ENCODE results near the gene DYNC1I1. TPM values are rescaled to one million over a fixed set of nuclear protein-coding genes. Genes with fewer than 3 reads are reported as not detected.

DYNC1I1 gene
- total and polyA plus RNA-seq, 2 donors (not counting 1 experiment from before 2014, with no cell fraction given) = 0.17 to 0.30 TPM

GRCh38 chr7:96069401-96069800, 297.0 kb downstream of the DYNC1I1 start:
- no peak overlapping the region for H3K27ac ChIP-seq (ENCODE audit: insufficient read depth, low read length)
- no peak overlapping the region for H3K4me2 ChIP-seq (ENCODE audit: extremely low read depth, insufficient read depth, low read length)
- no peaks in the 10 kb centered on the region for H4K20me1 ChIP-seq (ENCODE audit: control insufficient read depth, extremely low read depth, insufficient read depth, low read length)
- no peak overlapping the region for H3K9ac ChIP-seq (ENCODE audit: insufficient read depth, low read length)
- DNase-seq (ENCODE audit: low read depth in 2 of 2) = no peak
- H3K4me3 ChIP-seq (replicated peaks in 1 of 4; ENCODE audit: control extremely low read depth in 1 of 4, insufficient read depth in 1 of 4, low read depth in 3 of 4, low read length in 4 of 4) = no peak overlapping the region
- H3K9me3 ChIP-seq (ENCODE audit: control insufficient read depth, insufficient read depth, low read depth, low read length) = no peaks in the 10 kb centered on the region
- no peak overlapping the region for H2AFZ ChIP-seq (ENCODE audit: low read length)
- TF ChIP-seq, protein P1, sequence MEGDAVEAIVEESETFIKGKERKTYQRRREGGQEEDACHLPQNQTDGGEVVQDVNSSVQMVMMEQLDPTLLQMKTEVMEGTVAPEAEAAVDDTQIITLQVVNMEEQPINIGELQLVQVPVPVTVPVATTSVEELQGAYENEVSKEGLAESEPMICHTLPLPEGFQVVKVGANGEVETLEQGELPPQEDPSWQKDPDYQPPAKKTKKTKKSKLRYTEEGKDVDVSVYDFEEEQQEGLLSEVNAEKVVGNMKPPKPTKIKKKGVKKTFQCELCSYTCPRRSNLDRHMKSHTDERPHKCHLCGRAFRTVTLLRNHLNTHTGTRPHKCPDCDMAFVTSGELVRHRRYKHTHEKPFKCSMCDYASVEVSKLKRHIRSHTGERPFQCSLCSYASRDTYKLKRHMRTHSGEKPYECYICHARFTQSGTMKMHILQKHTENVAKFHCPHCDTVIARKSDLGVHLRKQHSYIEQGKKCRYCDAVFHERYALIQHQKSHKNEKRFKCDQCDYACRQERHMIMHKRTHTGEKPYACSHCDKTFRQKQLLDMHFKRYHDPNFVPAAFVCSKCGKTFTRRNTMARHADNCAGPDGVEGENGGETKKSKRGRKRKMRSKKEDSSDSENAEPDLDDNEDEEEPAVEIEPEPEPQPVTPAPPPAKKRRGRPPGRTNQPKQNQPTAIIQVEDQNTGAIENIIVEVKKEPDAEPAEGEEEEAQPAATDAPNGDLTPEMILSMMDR (conservative IDR thresholded peaks at IDR 0.05 in 1 of 2, IDR thresholded peaks at IDR 0.05 in 1 of 2; ENCODE audit: low read depth in 1 of 2, low read length in 2 of 2) = no peak
- no peaks in the 10 kb centered on the region for H3K36me3 ChIP-seq (ENCODE audit: control insufficient read depth, insufficient read depth, low read length)
- no peaks in the 10 kb centered on the region for H3K4me1 ChIP-seq (ENCODE audit: control insufficient read depth, extremely low read depth, insufficient read depth, low read length)
- no peaks in the 10 kb centered on the region for H3K27me3 ChIP-seq (ENCODE audit: control insufficient read depth, insufficient read depth, low read length)
- H3K79me2 ChIP-seq (ENCODE audit: control insufficient read depth, insufficient read depth, low read length) = no peaks in the 10 kb centered on the region

DNA sequence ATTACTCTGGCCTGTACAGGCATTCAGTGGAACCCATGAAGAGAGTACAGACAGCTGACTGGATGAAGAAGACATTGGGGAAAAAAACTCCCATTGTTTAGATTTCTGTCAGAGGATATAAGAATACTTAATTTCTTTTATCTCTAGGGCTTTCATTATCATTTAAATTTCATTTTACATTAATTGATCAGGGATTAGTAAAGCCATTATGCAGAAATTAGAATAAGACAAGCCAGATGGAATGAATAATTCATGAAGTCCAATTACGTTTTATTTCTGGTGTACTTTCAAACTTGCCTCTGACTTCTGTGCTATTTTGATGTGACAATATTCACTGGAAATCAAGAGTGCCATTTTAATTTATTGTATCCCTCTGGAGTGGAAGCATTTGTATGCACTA, 302.5 kb downstream of the DYNC1I1 start:
- Histone ChIP-seq H3K79me2 (ENCODE audit: control insufficient read depth, insufficient read depth, low read length) (no peaks in the 10 kb centered on the region), H2AFZ (ENCODE audit: low read length) (no peak overlapping the region), H4K20me1 (ENCODE audit: control insufficient read depth, extremely low read depth, insufficient read depth, low read length) (no peaks in the 10 kb centered on the region), H3K4me3 (replicated peaks in 1 of 4; ENCODE audit: control extremely low read depth in 1 of 4, insufficient read depth in 1 of 4, low read depth in 3 of 4, low read length in 4 of 4) (no peak overlapping the region), H3K9ac (ENCODE audit: insufficient read depth, low read length) (no peak overlapping the region), H3K4me2 (ENCODE audit: extremely low read depth, insufficient read depth, low read length) (no peak overlapping the region), H3K4me1 (ENCODE audit: control insufficient read depth, extremely low read depth, insufficient read depth, low read length) (no peaks in the 10 kb centered on the region), H3K27me3 (ENCODE audit: control insufficient read depth, insufficient read depth, low read length) (no peaks in the 10 kb centered on the region), H3K9me3 (ENCODE audit: control insufficient read depth, insufficient read depth, low read depth, low read length) (no peaks in the 10 kb centered on the region), H3K27ac (ENCODE audit: insufficient read depth, low read length) (no peak overlapping the region), H3K36me3 (ENCODE audit: control insufficient read depth, insufficient read depth, low read length) (no peaks in the 10 kb centered on the region)
- TF ChIP-seq EZH2 (IDR thresholded peaks at IDR 0.05; ENCODE audit: low read length, missing control alignments) = no peak
- TF ChIP-seq, protein P1 (conservative IDR thresholded peaks at IDR 0.05 in 1 of 2, IDR thresholded peaks at IDR 0.05 in 1 of 2; ENCODE audit: low read depth in 1 of 2, low read length in 2 of 2) = no peak
- DNase-seq (ENCODE audit: low read depth in 2 of 2) = no peak

DNA sequence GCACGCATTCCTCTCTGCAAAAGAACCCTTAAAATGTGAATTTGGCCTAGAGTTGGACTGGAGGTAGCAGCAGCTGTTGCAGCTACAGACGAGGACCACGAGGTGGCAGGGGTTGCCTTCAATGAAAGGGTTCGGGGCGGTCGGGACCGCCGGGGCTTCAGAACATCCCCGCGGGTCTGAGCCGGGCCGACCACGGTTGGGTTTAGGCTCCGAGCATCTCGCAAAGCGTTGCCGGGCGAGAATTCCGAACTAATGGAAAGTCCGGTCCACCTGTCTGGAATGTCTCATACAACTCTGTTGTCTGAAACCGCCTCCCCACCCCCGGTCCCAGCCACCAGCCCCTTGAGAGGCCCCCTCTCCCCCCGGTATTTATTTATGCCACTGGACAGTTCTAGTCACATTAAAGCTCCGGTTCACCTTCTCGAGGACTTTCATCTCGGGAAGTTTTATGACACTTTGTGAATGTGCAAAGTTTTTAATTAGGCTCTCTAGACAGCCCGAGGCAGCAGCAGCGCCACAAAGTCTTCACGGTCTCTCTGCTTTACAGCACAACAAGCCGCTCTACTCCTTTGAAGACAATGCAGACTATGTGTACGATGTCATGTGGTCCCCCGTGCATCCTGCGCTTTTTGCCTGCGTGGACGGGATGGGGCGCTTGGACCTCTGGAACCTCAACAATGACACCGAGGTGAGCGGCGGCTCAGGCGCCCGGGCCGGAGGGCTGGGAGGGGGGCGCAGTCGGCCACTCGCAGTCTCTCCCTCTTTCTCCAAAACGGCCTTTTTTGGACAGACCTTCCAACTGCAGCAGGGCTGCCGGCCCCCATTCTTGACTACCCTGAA, 303.4 kb downstream of the DYNC1I1 start:
- Histone ChIP-seq H2AFZ (ENCODE audit: low read length) (peak overlapping the region; percentile 94), H3K4me2 (ENCODE audit: extremely low read depth, insufficient read depth, low read length) (peak overlapping the region; percentile 73), H4K20me1 (ENCODE audit: control insufficient read depth, extremely low read depth, insufficient read depth, low read length) (no peaks in the 10 kb centered on the region), H3K4me1 (ENCODE audit: control insufficient read depth, extremely low read depth, insufficient read depth, low read length) (no peaks in the 10 kb centered on the region), H3K9me3 (ENCODE audit: control insufficient read depth, insufficient read depth, low read depth, low read length) (no peaks in the 10 kb centered on the region), H3K79me2 (ENCODE audit: control insufficient read depth, insufficient read depth, low read length) (no peaks in the 10 kb centered on the region), H3K9ac (ENCODE audit: insufficient read depth, low read length) (no peak overlapping the region), H3K27me3 (ENCODE audit: control insufficient read depth, insufficient read depth, low read length) (no peaks in the 10 kb centered on the region), H3K36me3 (ENCODE audit: control insufficient read depth, insufficient read depth, low read length) (no peaks in the 10 kb centered on the region), H3K4me3 (replicated peaks in 1 of 4; ENCODE audit: control extremely low read depth in 1 of 4, insufficient read depth in 1 of 4, low read depth in 3 of 4, low read length in 4 of 4) (peak overlapping the region; percentile 53 to 74 (median 70)), H3K27ac (ENCODE audit: insufficient read depth, low read length) (no peak overlapping the region)
- TF ChIP-seq, protein P1 (conservative IDR thresholded peaks at IDR 0.05 in 1 of 2, IDR thresholded peaks at IDR 0.05 in 1 of 2; ENCODE audit: low read depth in 1 of 2, low read length in 2 of 2) = peak; percentile 89 to 96
- no peak for TF ChIP-seq EZH2 (IDR thresholded peaks at IDR 0.05; ENCODE audit: low read length, missing control alignments)
- DNase-seq (ENCODE audit: low read depth in 2 of 2) = peak; percentile 47 to 65

All from fibroblast of lung (primary cell).